Measurements from ENCODE around the gene FGD6.

GRCh38 chr12:95164656-95165055 is 52.6 kb downstream of the FGD6 start:
- no peak for TF ChIP-seq CTCF (IDR thresholded peaks at IDR 0.05 in 2 of 3, conservative IDR thresholded peaks at IDR 0.05 in 1 of 3; ENCODE audit: borderline replicate concordance in 1 of 3, insufficient read depth in 1 of 3, low read depth in 2 of 3, low read length in 2 of 3)
- TF ChIP-seq EZH2 (IDR thresholded peaks at IDR 0.05) = no peak
- no peak for TF ChIP-seq POLR2A (IDR thresholded peaks at IDR 0.05; ENCODE audit: borderline replicate concordance, extremely low read depth, insufficient read depth, insufficient read length)
- TF ChIP-seq ZNF274 (IDR thresholded peaks at IDR 0.05; ENCODE audit: low read depth, low read length) = no peak
- TF ChIP-seq YY1 (IDR thresholded peaks at IDR 0.05; ENCODE audit: extremely low read depth, insufficient replicate concordance, low read depth, low read length) = no peak
- no peak for TF ChIP-seq CBX3 (IDR thresholded peaks at IDR 0.05; ENCODE audit: low read depth)
- no peak for TF ChIP-seq ZFX (IDR thresholded peaks at IDR 0.05)
- TF ChIP-seq RAD21 (IDR thresholded peaks at IDR 0.05; ENCODE audit: low read depth) = no peak
- no peak for TF ChIP-seq SP1 (IDR thresholded peaks at IDR 0.05; ENCODE audit: low read depth)
- TF ChIP-seq CEBPB (IDR thresholded peaks at IDR 0.05; ENCODE audit: low read depth) = no peak
- TF ChIP-seq POLR2AphosphoS5 (IDR thresholded peaks at IDR 0.05; ENCODE audit: low read depth, low read length) = no peak
- TF ChIP-seq ELF1 (IDR thresholded peaks at IDR 0.05; ENCODE audit: borderline replicate concordance, low read depth) = no peak
